NT2/D1 (cell line): ENCODE results near the gene RHOB.

ENCODE experiments used
- DNase-seq: peaks from one replicate; pipeline ENCODE4 v3.0.0-alpha.2; 2011; ENCODE audit warnings: low read depth, low spot score
- H3K27me3 ChIP-seq: 2 replicates; pipeline ENCODE4 v1.6.0; 2011; ENCODE audit warnings: mild to moderate bottlenecking; ENCODE audit not compliant: insufficient read length, insufficient read depth
- H3K36me3 ChIP-seq: 2 replicates; pipeline ENCODE4 v1.6.1; 2011; ENCODE audit warnings: mild to moderate bottlenecking, low read length, mixed read lengths; ENCODE audit not compliant: insufficient read depth, insufficient read length
- H3K4me1 ChIP-seq: 2 replicates; pipeline ENCODE4 v1.5.1; 2011; ENCODE audit not compliant: insufficient read depth, insufficient read length
- H3K4me3 ChIP-seq: 2 replicates; pipeline ENCODE4 v1.5.1; 2011; ENCODE audit warnings: low read depth; ENCODE audit not compliant: insufficient read length
- H3K9ac ChIP-seq: 2 replicates; pipeline ENCODE4 v1.6.0; 2011; ENCODE audit warnings: low read depth; ENCODE audit not compliant: insufficient read length
- H3K9me3 ChIP-seq: 2 replicates; pipeline ENCODE4 v1.5.1; 2011; ENCODE audit warnings: mild to moderate bottlenecking, low read length; ENCODE audit not compliant: insufficient read depth
- SUZ12 ChIP-seq: IDR thresholded peaks from 2 replicates; pipeline ENCODE4 v1.6.1; 2011; ENCODE audit not compliant: insufficient read length, insufficient read depth; ENCODE audit errors: extremely low read depth
- YY1 ChIP-seq: IDR thresholded peaks from 2 replicates; pipeline ENCODE4 v1.6.1; 2011; ENCODE audit not compliant: insufficient read length, insufficient read depth
- ZNF274 ChIP-seq: IDR thresholded peaks from 2 replicates; pipeline ENCODE4 v1.6.1; 2011; ENCODE audit warnings: mild to moderate bottlenecking, low read depth, low read length

Gene RHOB

GRCh38 chr2:20468549-20469500, 22.0 kb downstream of the RHOB start:
- Histone ChIP-seq H3K4me1 (peaks cover 7% of the 10 kb centered on the region), H3K9me3 (no peaks in the 10 kb centered on the region), H3K36me3 (no peaks in the 10 kb centered on the region), H3K9ac (no peak overlapping the region), H3K4me3 (no peak overlapping the region), H3K27me3 (no peaks in the 10 kb centered on the region)
- DNase-seq = no peak
- no peak for TF ChIP-seq YY1
- TF ChIP-seq SUZ12 = no peak
- TF ChIP-seq ZNF274 = no peak

- H3K4me1 ChIP-seq = peaks cover 7% of the 10 kb centered on the region
- no peaks in the 10 kb centered on the region for H3K9me3 ChIP-seq
- H3K27me3 ChIP-seq = no peaks in the 10 kb centered on the region
- no peak for TF ChIP-seq ZNF274
- TF ChIP-seq YY1 = no peak
- no peak for TF ChIP-seq SUZ12
- no peak overlapping the region for H3K9ac ChIP-seq
- DNase-seq = no peak
- H3K4me3 ChIP-seq = no peak overlapping the region
- H3K36me3 ChIP-seq = no peaks in the 10 kb centered on the region
These were observed 22.7 kb downstream of the RHOB start for GRCh38 chr2:20469595-20469994.

GRCh38 chr2:20470211-20470610, 23.3 kb downstream of the RHOB start:
- H3K4me3 ChIP-seq = no peak overlapping the region
- H3K4me1 ChIP-seq = peaks cover 7% of the 10 kb centered on the region
- H3K9me3 ChIP-seq = no peaks in the 10 kb centered on the region
- DNase-seq = no peak
- TF ChIP-seq ZNF274 = no peak
- no peak for TF ChIP-seq SUZ12
- TF ChIP-seq YY1 = no peak
- H3K27me3 ChIP-seq = no peaks in the 10 kb centered on the region
- H3K9ac ChIP-seq = no peak overlapping the region
- no peaks in the 10 kb centered on the region for H3K36me3 ChIP-seq

- peaks cover 7% of the 10 kb centered on the region for H3K4me1 ChIP-seq
These were observed 24.3 kb downstream of the RHOB start for GRCh38 chr2:20471148-20471547.

GRCh38 chr2:20471902-20472559, 25.2 kb downstream of the RHOB start:
- Histone ChIP-seq H3K36me3 (no peaks in the 10 kb centered on the region), H3K4me1 (peaks cover 7% of the 10 kb centered on the region), H3K9me3 (no peaks in the 10 kb centered on the region), H3K27me3 (no peaks in the 10 kb centered on the region), H3K9ac (no peak overlapping the region), H3K4me3 (no peak overlapping the region)
- no peak for DNase-seq
- TF ChIP-seq SUZ12 (no peak), ZNF274 (no peak), YY1 (no peak)

More at GRCh38 chr2:20471148-20471547, 24.3 kb downstream of the RHOB start:
- no peaks in the 10 kb centered on the region for H3K9me3 ChIP-seq
- H3K36me3 ChIP-seq = no peaks in the 10 kb centered on the region
- no peak for DNase-seq
- no peak overlapping the region for H3K9ac ChIP-seq
- no peaks in the 10 kb centered on the region for H3K27me3 ChIP-seq
- TF ChIP-seq SUZ12 (no peak), YY1 (no peak), ZNF274 (no peak)
- H3K4me3 ChIP-seq = no peak overlapping the region

- no peaks in the 10 kb centered on the region for H3K9me3 ChIP-seq
- H3K36me3 ChIP-seq = no peaks in the 10 kb centered on the region
- peaks cover 2% of the 10 kb centered on the region for H3K4me1 ChIP-seq
- no peaks in the 10 kb centered on the region for H3K27me3 ChIP-seq
- TF ChIP-seq ZNF274 (no peak), SUZ12 (no peak), YY1 (no peak)
- H3K4me3 ChIP-seq = no peak overlapping the region
- DNase-seq = no peak
- no peak overlapping the region for H3K9ac ChIP-seq
These were observed 25.7 kb downstream of the RHOB start for GRCh38 chr2:20472569-20472968.

GRCh38 chr2:20473128-20473527, 26.3 kb downstream of the RHOB start:
- no peak for TF ChIP-seq SUZ12
- TF ChIP-seq ZNF274 = no peak
- no peak for TF ChIP-seq YY1

More at GRCh38 chr2:20473128-20473527, 26.3 kb downstream of the RHOB start:
- Histone ChIP-seq H3K9me3 (no peaks in the 10 kb centered on the region), H3K9ac (no peak overlapping the region), H3K27me3 (no peaks in the 10 kb centered on the region), H3K4me1 (no peaks in the 10 kb centered on the region), H3K4me3 (no peak overlapping the region), H3K36me3 (no peaks in the 10 kb centered on the region)
- no peak for DNase-seq
